Coronary artery (tissue), 2 donors: ENCODE measurements around the gene JAZF1.

ENCODE experiments used
- DNase-seq: peaks from one replicate; pipeline ENCODE4 v3.0.0-alpha.2; 2017; ENCODE audit warnings: low spot score
- H3K27ac ChIP-seq, 2 donors: fragments of 200-600 bp; sonication (generic); one replicate each; pipeline ENCODE4 v1.5.1; 2016 to 2019
- H3K4me3 ChIP-seq: fragments of 200-600 bp; sonication (generic); 2 replicates; pipeline ENCODE4 v1.5.1; 2016; ENCODE audit warnings: mild to moderate bottlenecking, moderate library complexity
- CTCF ChIP-seq: fragments of 200-600 bp; sonication (generic); IDR thresholded peaks from one replicate; pipeline ENCODE4 v1.5.1; 2019; ENCODE audit warnings: antibody characterized with exemption

JAZF1 gene

GRCh38 chr7:27840313-27840712 is 340.3 kb downstream of the JAZF1 start:
- no peak for DNase-seq
- no peak overlapping the region for H3K4me3 ChIP-seq
- H3K27ac ChIP-seq, result no peak overlapping the region
- TF ChIP-seq CTCF, result no peak

GRCh38 chr7:27839099-27839498 is 341.5 kb downstream of the JAZF1 start:
- Histone ChIP-seq H3K4me3 (no peak overlapping the region), H3K27ac (no peak overlapping the region)
- no peak for DNase-seq
- no peak for TF ChIP-seq CTCF

GRCh38 chr7:27836536-27836935 is 344.1 kb downstream of the JAZF1 start:
- TF ChIP-seq CTCF, result no peak
- DNase-seq, result no peak
- Histone ChIP-seq H3K4me3 (no peak overlapping the region), H3K27ac (no peak overlapping the region)

GRCh38 chr7:27835376-27835775 is 345.2 kb downstream of the JAZF1 start:
- Histone ChIP-seq H3K4me3 (no peak overlapping the region), H3K27ac (no peak overlapping the region)
- TF ChIP-seq CTCF, result no peak
- no peak for DNase-seq

GRCh38 chr7:27834179-27834921 is 346.2 kb downstream of the JAZF1 start:
- no peak for TF ChIP-seq CTCF
- Histone ChIP-seq H3K4me3 (no peak overlapping the region), H3K27ac (no peak overlapping the region)
- DNase-seq, result no peak

- TF ChIP-seq CTCF, result no peak
- Histone ChIP-seq H3K4me3 (no peak overlapping the region), H3K27ac (no peak overlapping the region)
- no peak for DNase-seq
These were observed 354.2 kb downstream of the JAZF1 start for GRCh38 chr7:27826357-27826756.

- no peak overlapping the region for H3K4me3 ChIP-seq
- no peak for TF ChIP-seq CTCF
- DNase-seq, result no peak
- no peak overlapping the region for H3K27ac ChIP-seq
These were observed 354.7 kb downstream of the JAZF1 start for GRCh38 chr7:27825891-27826290.
